Bone marrow (tissue), 2 donors: ENCODE measurements around the gene METRNL.

Source experiments
- DNase-seq, 2 donors: peaks; one replicate each; lab custom pipeline; 2025; lab: John Stamatoyannopoulos, UW

METRNL gene

GRCh38 chr17:83142619-83143018 is 63.2 kb downstream of the METRNL start:
- no peak for DNase-seq

- no peak for DNase-seq
Observed at GRCh38 chr17:83143817-83144231, 64.4 kb downstream of the METRNL start.
